Measurements from ENCODE around the gene IREB2. TPM values are rescaled to one million over a fixed set of nuclear protein-coding genes. Genes with fewer than 3 reads are reported as not detected.

The IREB2 gene
- total and polyA plus RNA-seq, 2 donors (not counting 1 experiment from before 2014, with no cell fraction given), result 14.7 to 92.1 TPM

DNA sequence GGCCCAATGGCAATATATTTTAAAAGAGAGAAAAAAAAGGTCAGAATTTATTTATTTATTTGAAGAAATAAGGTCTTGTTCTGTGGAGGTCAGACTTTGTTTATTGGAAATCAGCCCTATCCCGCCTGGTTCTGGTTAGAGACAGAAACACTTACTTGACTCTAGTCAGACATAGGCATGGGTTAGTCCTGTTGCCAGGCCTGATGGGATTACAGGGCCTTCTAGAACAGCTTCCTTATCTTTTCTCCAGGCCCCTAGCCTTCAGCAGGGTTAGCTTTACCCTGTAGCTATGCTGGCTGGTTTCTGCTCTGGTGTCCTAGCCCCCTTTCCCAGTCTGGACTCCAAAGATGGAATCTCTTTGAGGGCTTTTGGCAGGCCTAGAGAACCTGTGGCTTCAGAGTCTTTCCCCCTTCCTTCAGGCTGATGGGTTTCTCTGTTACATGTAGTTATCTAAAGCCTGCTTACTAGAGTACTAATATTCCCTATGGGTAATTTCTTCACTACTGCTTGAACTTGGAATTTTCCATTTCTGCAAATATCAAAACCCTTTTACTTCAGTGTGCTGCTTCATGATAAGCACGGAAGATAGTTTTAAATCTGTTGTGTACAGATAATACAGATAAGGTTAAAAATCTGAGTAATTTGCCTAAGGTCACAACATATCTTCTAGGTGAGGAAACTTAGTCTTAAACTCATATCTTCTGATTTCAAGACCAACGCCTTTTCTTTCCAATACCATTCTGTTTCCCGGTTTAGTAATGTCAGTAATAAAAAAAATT is 10.6 kb downstream of the IREB2 start:
- no peak for ATAC-seq (ENCODE audit: low read depth)
- peaks cover 41% of the 10 kb centered on the region for H3K4me1 Mint-ChIP-seq
- Histone ChIP-seq H4K20me1 (ENCODE audit: control insufficient read depth, insufficient read depth, low read length, poor library complexity, severe bottlenecking) (peaks cover 97% of the 10 kb centered on the region), H3K4me3 (ENCODE audit: control extremely low read depth in 1 of 5, extremely low read depth in 1 of 5, insufficient read depth in 1 of 5, low read depth in 2 of 5, low read length in 4 of 5) (no peak overlapping the region), H3K4me2 (replicated peaks; ENCODE audit: low read depth, low read length, poor library complexity, severe bottlenecking) (no peak overlapping the region), H2AFZ (ENCODE audit: insufficient read depth, low read depth, low read length, poor library complexity, severe bottlenecking) (no peak overlapping the region), H3K4me1 (ENCODE audit: control insufficient read depth in 2 of 2, insufficient read depth in 2 of 2, low read length in 2 of 2) (peaks cover 15 to 17% of the 10 kb centered on the region in 2 donors), H3K27ac (ENCODE audit: low read length in 2 of 2) (peak overlapping the region in 1 of 2 donors; percentile 14), H3K27me3 (replicated peaks in 1 of 4; ENCODE audit: control extremely low read depth in 1 of 4, control insufficient read depth in 3 of 4, insufficient read depth in 4 of 4, low read length in 3 of 4) (no peaks in the 10 kb centered on the region), H3K36me3 (replicated peaks in 1 of 2; ENCODE audit: control extremely low read depth in 1 of 2, control insufficient read depth in 1 of 2, extremely low read depth in 1 of 2, insufficient read depth in 2 of 2, low read length in 1 of 2) (peaks cover 14 to 36% of the 10 kb centered on the region in 2 experiments), H3K9ac (ENCODE audit: low read length) (no peak overlapping the region), H3K79me2 (ENCODE audit: control insufficient read depth, insufficient read depth, low read length) (peaks cover 98% of the 10 kb centered on the region), H3K9me3 (ENCODE audit: control extremely low read depth in 1 of 3, control insufficient read depth in 2 of 3, insufficient read depth in 1 of 3, low read length in 2 of 3) (no peaks in the 10 kb centered on the region)
- WGBS (ENCODE audit: insufficient coverage), result 100% methylated on average over 1 of the region's 4 CpGs
- TF ChIP-seq EZH2 (IDR thresholded peaks at IDR 0.05; ENCODE audit: borderline replicate concordance, insufficient read depth, low read depth, low read length, poor library complexity, severe bottlenecking), result no peak
- TF ChIP-seq, protein P1, sequence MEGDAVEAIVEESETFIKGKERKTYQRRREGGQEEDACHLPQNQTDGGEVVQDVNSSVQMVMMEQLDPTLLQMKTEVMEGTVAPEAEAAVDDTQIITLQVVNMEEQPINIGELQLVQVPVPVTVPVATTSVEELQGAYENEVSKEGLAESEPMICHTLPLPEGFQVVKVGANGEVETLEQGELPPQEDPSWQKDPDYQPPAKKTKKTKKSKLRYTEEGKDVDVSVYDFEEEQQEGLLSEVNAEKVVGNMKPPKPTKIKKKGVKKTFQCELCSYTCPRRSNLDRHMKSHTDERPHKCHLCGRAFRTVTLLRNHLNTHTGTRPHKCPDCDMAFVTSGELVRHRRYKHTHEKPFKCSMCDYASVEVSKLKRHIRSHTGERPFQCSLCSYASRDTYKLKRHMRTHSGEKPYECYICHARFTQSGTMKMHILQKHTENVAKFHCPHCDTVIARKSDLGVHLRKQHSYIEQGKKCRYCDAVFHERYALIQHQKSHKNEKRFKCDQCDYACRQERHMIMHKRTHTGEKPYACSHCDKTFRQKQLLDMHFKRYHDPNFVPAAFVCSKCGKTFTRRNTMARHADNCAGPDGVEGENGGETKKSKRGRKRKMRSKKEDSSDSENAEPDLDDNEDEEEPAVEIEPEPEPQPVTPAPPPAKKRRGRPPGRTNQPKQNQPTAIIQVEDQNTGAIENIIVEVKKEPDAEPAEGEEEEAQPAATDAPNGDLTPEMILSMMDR (IDR thresholded peaks at IDR 0.05), result no peak
- no peaks in the 10 kb centered on the region for H3K9me3 Mint-ChIP-seq (ENCODE audit: insufficient read depth)
- H3K4me3 Mint-ChIP-seq, result no peak overlapping the region
- H3K27me3 Mint-ChIP-seq, result no peaks in the 10 kb centered on the region
- intact Hi-C loops (cut with micrococcal nuclease), result no loop called here
- POLR2A ChIA-PET, result no interaction called here
- DNase-seq, result no peak
- CTCF ChIA-PET, result no interaction called here
- H3K27ac Mint-ChIP-seq, result no peak overlapping the region
